ENCODE data around the gene LYRM2.

GRCh38 chr6:89591745-89592144 lies 46.8 kb downstream of the LYRM2 start:
- TF ChIP-seq CTCF (conservative IDR thresholded peaks at IDR 0.05) (no peak), ZFX (IDR thresholded peaks at IDR 0.05) (no peak)

Measured in C4-2B (cell line).